Peyer's patch (tissue), 4 donors: ENCODE data around the gene CEACAM19. TPM values are rescaled to one million over a fixed set of nuclear protein-coding genes. Genes with fewer than 3 reads are reported as not detected.

Source experiments
- DNase-seq, 3 donors: peaks; one replicate each; pipeline ENCODE4 v3.0.0-alpha.2; 2017 to 2019
- H3K27ac ChIP-seq, 4 donors: fragments of 200-600 bp; sonication (generic); one replicate each; pipeline ENCODE4 v1.5.1; 2016 to 2019
- H3K27me3 ChIP-seq, 2 donors: fragments of 200-600 bp; sonication (generic); one replicate each; pipeline ENCODE4 v1.5.1; 2019
- H3K36me3 ChIP-seq, 3 donors: fragments of 200-600 bp; sonication (generic); one replicate each; pipeline ENCODE4 v1.5.1; 2016 to 2019
- H3K4me1 ChIP-seq, 4 donors: fragments of 200-600 bp; sonication (generic); one replicate each; pipeline ENCODE4 v1.5.1; 2016 to 2019
- H3K4me3 ChIP-seq, 4 donors: fragments of 200-600 bp; sonication (generic); 1 replicate in 3 of 4; 2 replicates in 1 of 4; pipeline ENCODE4 v1.5.1; 2016 to 2019; ENCODE audit warnings: mild to moderate bottlenecking in 1 of 4
- H3K9me3 ChIP-seq, 4 donors: fragments of 200-600 bp; sonication (generic); one replicate each; pipeline ENCODE4 v1.5.1; 2016 to 2019; ENCODE audit warnings: mild to moderate bottlenecking in 1 of 4
- CTCF ChIP-seq, 6 experiments: fragments of 450-650 bp in 4 of 6; fragments of 200-600 bp in 2 of 6; sonication (generic) in 1 of 6; IDR thresholded peaks; one replicate each; pipeline ENCODE4 v1.5.1; 2017 to 2019; ENCODE audit warnings: antibody characterized with exemption in 6 of 6, mild to moderate bottlenecking in 3 of 6, moderate library complexity in 1 of 6
- POLR2A ChIP-seq, 2 donors: fragments of 450-650 bp; IDR thresholded peaks; one replicate each; pipeline ENCODE4 v1.5.1; 2017; ENCODE audit warnings: antibody characterized with exemption in 2 of 2, mild to moderate bottlenecking in 2 of 2, moderate library complexity in 2 of 2
- total RNA-seq, 4 donors: library from RNA; depleted of rRNA; stranded (reverse); fragments of >200 nt; gene quantifications; one replicate each; pipeline ENCODE4 v1.1.0, GENCODE V29; 2016

CEACAM19 gene
- total RNA-seq, 4 donors from 2014 or later = 4.4 to 16.9 (median 13.3) TPM

- Histone ChIP-seq H3K27ac (peak overlapping the region in 2 of 4 donors; percentile 56 to 81), H3K9me3 (no peaks in the 10 kb centered on the region), H3K4me3 (no peak overlapping the region), H3K4me1 (peaks cover 0 to 28% (median 0%) of the 10 kb centered on the region in 4 donors), H3K36me3 (no peaks in the 10 kb centered on the region), H3K27me3 (no peaks in the 10 kb centered on the region)
- no peak for TF ChIP-seq CTCF (IDR thresholded peaks at IDR 0.05)
- no peak for TF ChIP-seq POLR2A (IDR thresholded peaks at IDR 0.05)
- no peak for DNase-seq
Observed at GRCh38 chr19:44636439-44637389, 34.6 kb upstream of the CEACAM19 start.

- Histone ChIP-seq H3K27me3 (no peaks in the 10 kb centered on the region), H3K9me3 (no peaks in the 10 kb centered on the region), H3K27ac (peak overlapping the region in 2 of 4 donors; percentile 56 to 81), H3K36me3 (no peaks in the 10 kb centered on the region), H3K4me3 (no peak overlapping the region), H3K4me1 (peaks cover 0 to 28% (median 0%) of the 10 kb centered on the region in 4 donors)
- DNase-seq = no peak
- TF ChIP-seq POLR2A (IDR thresholded peaks at IDR 0.05) (no peak), CTCF (IDR thresholded peaks at IDR 0.05) (no peak)
Observed at GRCh38 chr19:44637390-44637764, 33.9 kb upstream of the CEACAM19 start.

GRCh38 chr19:44640518-44640917 is 30.8 kb upstream of the CEACAM19 start:
- DNase-seq = no peak
- TF ChIP-seq POLR2A (IDR thresholded peaks at IDR 0.05) = no peak
- no peak for TF ChIP-seq CTCF (IDR thresholded peaks at IDR 0.05)
- Histone ChIP-seq H3K4me3 (no peak overlapping the region), H3K27ac (no peak overlapping the region), H3K9me3 (no peaks in the 10 kb centered on the region), H3K36me3 (no peaks in the 10 kb centered on the region), H3K4me1 (peaks cover 0 to 28% (median 4%) of the 10 kb centered on the region in 4 donors), H3K27me3 (no peaks in the 10 kb centered on the region)

- H3K36me3 ChIP-seq = peaks cover 0 to 4% (median 0%) of the 10 kb centered on the region in 3 donors
- TF ChIP-seq CTCF (IDR thresholded peaks at IDR 0.05) (no peak), POLR2A (IDR thresholded peaks at IDR 0.05) (no peak)
- no peak for DNase-seq
- H3K4me1 ChIP-seq = peaks cover 0 to 20% (median 4%) of the 10 kb centered on the region in 4 donors
- no peak overlapping the region for H3K4me3 ChIP-seq
- no peaks in the 10 kb centered on the region for H3K27me3 ChIP-seq
- H3K9me3 ChIP-seq = no peaks in the 10 kb centered on the region
- H3K27ac ChIP-seq = no peak overlapping the region
Observed at GRCh38 chr19:44641501-44642265, 29.6 kb upstream of the CEACAM19 start.

GRCh38 chr19:44642377-44642776 is 28.9 kb upstream of the CEACAM19 start:
- TF ChIP-seq CTCF (IDR thresholded peaks at IDR 0.05) (no peak), POLR2A (IDR thresholded peaks at IDR 0.05) (no peak)
- peaks cover 0 to 20% (median 4%) of the 10 kb centered on the region in 4 donors for H3K4me1 ChIP-seq

More at GRCh38 chr19:44642377-44642776, 28.9 kb upstream of the CEACAM19 start:
- peaks cover 0 to 11% (median 0%) of the 10 kb centered on the region in 3 donors for H3K36me3 ChIP-seq
- H3K9me3 ChIP-seq = no peaks in the 10 kb centered on the region
- H3K27ac ChIP-seq = no peak overlapping the region
- no peaks in the 10 kb centered on the region for H3K27me3 ChIP-seq
- H3K4me3 ChIP-seq = no peak overlapping the region
- DNase-seq = no peak
